ENCODE results near the gene CAP1.

DNA sequence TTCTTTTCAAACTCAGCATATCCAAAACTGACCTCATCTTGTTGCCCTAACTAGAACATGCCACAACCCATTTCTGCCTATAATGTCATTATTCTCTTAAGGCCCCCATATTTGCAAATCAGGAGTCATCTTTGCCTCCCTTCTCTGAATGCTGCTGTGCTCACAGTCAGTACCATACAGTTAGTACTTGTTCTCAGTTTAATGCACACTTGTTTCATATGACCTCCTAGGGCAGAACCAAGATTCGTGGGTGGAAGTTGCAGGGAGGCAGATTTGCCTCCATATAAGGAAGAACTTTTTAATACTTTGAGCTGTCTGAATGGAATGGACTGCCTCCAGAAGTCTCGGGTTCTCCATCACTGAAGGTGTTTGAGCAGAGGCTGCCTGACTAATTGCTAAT lies 9.2 kb downstream of the CAP1 start:
- TF ChIP-seq, protein P1, sequence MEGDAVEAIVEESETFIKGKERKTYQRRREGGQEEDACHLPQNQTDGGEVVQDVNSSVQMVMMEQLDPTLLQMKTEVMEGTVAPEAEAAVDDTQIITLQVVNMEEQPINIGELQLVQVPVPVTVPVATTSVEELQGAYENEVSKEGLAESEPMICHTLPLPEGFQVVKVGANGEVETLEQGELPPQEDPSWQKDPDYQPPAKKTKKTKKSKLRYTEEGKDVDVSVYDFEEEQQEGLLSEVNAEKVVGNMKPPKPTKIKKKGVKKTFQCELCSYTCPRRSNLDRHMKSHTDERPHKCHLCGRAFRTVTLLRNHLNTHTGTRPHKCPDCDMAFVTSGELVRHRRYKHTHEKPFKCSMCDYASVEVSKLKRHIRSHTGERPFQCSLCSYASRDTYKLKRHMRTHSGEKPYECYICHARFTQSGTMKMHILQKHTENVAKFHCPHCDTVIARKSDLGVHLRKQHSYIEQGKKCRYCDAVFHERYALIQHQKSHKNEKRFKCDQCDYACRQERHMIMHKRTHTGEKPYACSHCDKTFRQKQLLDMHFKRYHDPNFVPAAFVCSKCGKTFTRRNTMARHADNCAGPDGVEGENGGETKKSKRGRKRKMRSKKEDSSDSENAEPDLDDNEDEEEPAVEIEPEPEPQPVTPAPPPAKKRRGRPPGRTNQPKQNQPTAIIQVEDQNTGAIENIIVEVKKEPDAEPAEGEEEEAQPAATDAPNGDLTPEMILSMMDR (IDR thresholded peaks at IDR 0.05 in 8 of 11, conservative IDR thresholded peaks at IDR 0.05 in 3 of 11) = no peak
- TF ChIP-seq POLR2A (IDR thresholded peaks at IDR 0.05) = no peak
- no peak for TF ChIP-seq POLR2AphosphoS5 (IDR thresholded peaks at IDR 0.05)
